ENCODE data around the gene CLDND1.

The CLDND1 gene

GRCh38 chr3:98554580-98554979 is 31.9 kb upstream of the CLDND1 start:
- no peak for TF ChIP-seq ZFX (IDR thresholded peaks at IDR 0.05; ENCODE audit: borderline replicate concordance)
- no peak overlapping the region for H3K27ac ChIP-seq

GRCh38 chr3:98553753-98554152 is 31.1 kb upstream of the CLDND1 start:
- no peak overlapping the region for H3K27ac ChIP-seq
- TF ChIP-seq CTCF (IDR thresholded peaks at IDR 0.05), result no peak

- TF ChIP-seq CTCF (IDR thresholded peaks at IDR 0.05), result no peak
- TF ChIP-seq ZFX (IDR thresholded peaks at IDR 0.05; ENCODE audit: borderline replicate concordance), result no peak
- no peak overlapping the region for H3K27ac ChIP-seq
These were observed 30.4 kb upstream of the CLDND1 start for GRCh38 chr3:98553021-98553563.

GRCh38 chr3:98552232-98553020 is 29.7 kb upstream of the CLDND1 start:
- TF ChIP-seq CTCF (IDR thresholded peaks at IDR 0.05), result no peak
- no peak overlapping the region for H3K27ac ChIP-seq

GRCh38 chr3:98551754-98552153 is 29.1 kb upstream of the CLDND1 start:
- TF ChIP-seq CTCF (IDR thresholded peaks at IDR 0.05) (no peak), ZFX (IDR thresholded peaks at IDR 0.05; ENCODE audit: borderline replicate concordance) (no peak)
- H3K27ac ChIP-seq, result no peak overlapping the region

GRCh38 chr3:98551236-98551635 is 28.5 kb upstream of the CLDND1 start:
- H3K27ac ChIP-seq, result no peak overlapping the region
- TF ChIP-seq ZFX (IDR thresholded peaks at IDR 0.05; ENCODE audit: borderline replicate concordance) (no peak), CTCF (IDR thresholded peaks at IDR 0.05) (no peak)

- no peak for TF ChIP-seq ZFX (IDR thresholded peaks at IDR 0.05; ENCODE audit: borderline replicate concordance)
- no peak for TF ChIP-seq CTCF (IDR thresholded peaks at IDR 0.05)
- no peak overlapping the region for H3K27ac ChIP-seq
These were observed 28.1 kb upstream of the CLDND1 start for GRCh38 chr3:98550833-98551232.

All from 22Rv1 (cell line).